GM21367 (cell line): Measurements from ENCODE around the gene RNF113B.

ENCODE experiments used
- ATAC-seq: cut with Tn5 transposase; IDR thresholded peaks from one replicate; pipeline ENCODE4 v1.9.1; 2021; ENCODE audit not compliant: unreplicated experiment

RNF113B gene

DNA sequence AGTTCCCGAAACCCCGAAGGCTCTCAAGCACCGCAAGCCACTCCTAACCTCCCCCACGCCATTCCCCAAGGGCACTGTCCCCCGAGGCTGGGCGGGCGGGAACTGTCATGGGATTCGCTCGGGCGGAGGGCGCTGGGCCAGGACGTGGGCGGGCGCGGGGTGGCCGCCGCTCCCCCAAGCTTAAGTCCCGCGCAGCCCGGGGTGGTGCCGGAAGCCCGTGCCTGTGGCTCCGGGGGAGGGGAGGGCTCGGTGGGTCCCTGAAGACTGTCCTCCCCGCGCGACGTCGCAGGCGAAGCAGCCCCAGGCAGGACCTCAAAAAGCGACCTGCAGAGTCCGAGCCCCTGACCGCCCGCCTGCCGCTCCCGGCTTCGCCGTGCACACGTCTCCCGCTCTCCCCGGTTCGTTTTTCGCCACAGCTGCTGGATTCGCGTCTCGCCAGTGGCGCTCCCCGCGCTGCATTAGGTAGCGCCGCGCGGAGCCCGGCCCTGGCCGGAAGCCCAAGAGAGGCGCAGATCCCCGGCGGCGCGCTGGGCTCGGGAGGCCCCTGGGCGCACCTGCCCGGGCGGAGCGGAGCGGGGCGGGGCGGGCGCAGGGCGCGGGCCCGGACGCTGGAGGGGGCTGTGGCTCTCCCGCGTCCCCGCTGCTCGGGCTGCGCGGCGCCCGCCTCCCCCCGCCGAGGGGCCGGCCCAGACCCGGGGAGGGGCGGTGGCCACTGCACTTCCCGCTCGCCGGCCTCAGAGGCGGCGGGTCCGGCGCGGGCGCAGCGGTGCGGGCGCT is 34.5 kb downstream of the RNF113B start, which contains the start of gene FARP1:
FARP1 (plus strand) TSS at position 715 of the 777 bp plus-strand sequence. CDS start 70,149 bp downstream, outside the sequence.
- peak; percentile 82 for ATAC-seq

DNA sequence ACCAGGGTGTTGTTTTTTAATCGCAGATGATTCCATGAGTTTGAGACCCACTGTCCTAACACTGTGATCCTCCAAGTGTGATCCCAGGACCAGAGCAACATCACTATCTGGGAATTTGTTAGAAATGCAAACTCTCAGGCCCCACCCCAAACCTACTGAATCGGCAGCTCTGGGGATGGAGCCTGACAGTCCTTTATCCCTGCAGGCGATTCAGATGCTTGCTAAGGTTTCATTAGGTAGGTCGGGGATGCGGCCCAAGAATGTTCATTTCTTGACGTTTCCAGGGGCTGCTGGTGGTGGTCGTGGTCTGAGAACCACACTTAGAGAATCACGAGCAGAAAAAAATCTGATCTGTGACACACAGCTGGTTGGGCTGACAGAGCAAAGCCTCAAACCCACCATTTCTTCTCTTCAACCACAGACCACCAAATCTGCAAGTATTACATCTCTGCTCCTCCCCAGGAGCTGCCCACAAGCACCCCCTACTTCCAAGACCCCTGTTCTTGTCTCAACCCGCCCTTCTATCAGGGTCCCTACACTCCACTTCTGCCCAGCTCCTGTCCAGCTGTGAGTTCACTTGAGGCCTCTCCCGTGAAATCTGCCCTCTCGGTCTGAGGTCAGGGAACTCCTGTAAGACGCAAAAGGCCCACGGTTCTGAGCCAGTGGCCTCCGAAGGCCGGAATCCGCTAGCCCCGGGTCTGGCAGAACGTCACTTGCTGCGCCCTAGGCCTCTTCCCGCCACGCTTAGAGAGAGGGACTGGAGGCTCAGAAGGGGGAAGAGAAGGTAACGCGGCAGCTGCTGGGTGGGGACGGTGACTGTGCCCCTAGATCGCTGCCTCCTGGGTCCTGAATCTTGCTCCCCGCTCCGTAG is 35.3 kb downstream of the RNF113B start:
- no peak for ATAC-seq

DNA sequence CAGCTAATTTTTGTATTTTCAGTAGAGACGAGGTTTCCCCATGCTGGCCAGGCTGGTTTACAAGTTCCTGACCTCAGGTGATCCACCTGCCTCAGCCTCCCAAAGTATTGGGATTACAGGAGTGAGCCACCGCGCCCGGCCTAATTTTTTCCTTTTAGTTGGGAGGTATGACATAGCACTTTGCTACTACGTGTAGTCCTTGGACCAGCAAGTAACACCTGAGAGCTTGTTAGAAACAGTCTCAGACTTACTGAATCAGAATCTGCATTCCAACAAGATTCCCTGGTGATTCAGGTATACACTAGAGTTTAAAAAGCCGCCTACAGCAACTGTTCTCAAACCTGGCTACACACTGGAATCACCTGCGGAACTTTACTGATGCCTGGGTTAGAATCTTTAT is 36.0 kb downstream of the RNF113B start:
- ATAC-seq, result no peak

DNA sequence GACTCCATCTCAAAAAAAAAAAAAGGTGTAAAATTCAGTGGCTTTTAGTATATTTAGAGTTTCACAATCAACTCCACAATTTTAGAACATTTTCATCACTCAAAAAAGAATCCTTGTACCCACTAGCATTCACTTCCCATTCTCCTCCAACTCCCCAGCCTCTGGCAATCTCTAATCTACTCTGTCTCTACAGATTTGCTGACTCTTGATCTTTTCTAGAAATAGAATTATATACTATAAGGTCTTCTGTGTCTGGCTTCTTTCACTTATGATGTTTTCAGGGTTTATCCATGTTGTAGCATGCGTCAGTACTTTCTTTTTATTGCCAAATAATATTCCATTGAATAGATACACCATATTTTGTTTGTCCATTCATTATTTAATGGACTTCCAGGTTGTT is 42.2 kb downstream of the RNF113B start:
- no peak for ATAC-seq

DNA sequence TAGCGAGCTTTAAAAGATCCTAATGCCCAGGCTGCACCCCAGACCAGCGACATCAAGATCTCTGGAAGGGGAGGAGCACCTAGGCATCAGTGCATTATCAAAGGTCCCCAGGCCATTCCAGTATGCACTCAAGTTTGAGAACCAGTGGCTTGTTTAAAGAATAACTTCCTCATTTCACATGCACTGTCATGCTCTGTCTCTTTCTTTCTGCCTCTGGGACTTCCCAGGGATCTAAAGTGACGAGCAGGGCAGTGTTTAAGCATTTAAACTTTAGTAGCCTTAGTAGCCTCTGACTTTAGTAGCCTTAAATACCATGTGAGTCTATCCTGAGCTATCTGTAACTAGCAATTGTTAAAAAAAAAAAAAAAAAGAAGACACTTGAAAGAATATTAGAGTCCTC is 43.1 kb downstream of the RNF113B start:
- peak; percentile 87 for ATAC-seq

DNA sequence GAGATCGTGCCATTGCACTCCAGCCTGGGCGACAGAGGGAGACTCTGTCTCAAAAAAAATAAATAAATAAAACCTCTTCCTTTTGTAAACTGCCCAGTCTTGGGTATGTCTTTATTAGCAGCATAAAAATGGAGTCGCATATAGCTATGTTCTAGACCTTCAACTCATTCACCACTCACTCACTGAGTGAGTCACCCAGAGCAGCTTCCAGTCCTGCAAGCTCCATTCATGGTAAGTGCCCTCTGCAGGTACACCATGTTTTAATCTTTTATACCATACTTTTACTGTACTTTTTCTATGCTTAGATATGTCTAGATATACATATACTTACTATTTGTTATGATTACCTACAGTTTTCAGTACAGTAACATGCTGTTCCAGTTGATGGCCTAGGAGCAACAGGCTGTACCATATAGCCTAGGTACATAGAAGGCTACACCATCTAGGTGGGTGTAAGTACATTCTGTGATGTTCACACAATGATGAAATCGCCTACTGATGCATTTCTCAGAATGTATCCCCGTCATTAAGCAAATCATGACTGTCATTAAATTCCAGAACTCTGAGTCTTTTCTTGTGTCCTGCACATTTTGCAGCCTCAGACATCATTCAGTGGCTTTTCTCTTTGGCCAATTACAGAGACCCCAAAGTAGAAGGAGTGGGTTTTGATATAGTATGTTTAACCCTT is 47.9 kb downstream of the RNF113B start:
- ATAC-seq, result no peak
